Uterus (tissue), 4 donors: ENCODE results near the gene AJM1. TPM values are rescaled to one million over a fixed set of nuclear protein-coding genes. Genes with fewer than 3 reads are reported as not detected.
"Not testable (repeated sequence)": the region's sequence is repeated elsewhere in the genome, so short reads cannot be mapped to it uniquely, and the experiment has no call there.

Source experiments
- DNase-seq, 2 donors: peaks; one replicate each; pipeline ENCODE4 v3.0.0-alpha.2; 2019 to 2020
- H3K27ac ChIP-seq, 2 donors: fragments of 200-600 bp; sonication (generic); 1 replicate in 1 of 2; 2 replicates in 1 of 2; pipeline ENCODE4 v1.5.1; 2016 to 2018
- H3K27me3 ChIP-seq, 2 donors: fragments of 200-600 bp; sonication (generic); one replicate each; pipeline ENCODE4 v1.5.1; 2018 to 2019; ENCODE audit warnings: control low read depth in 1 of 2
- H3K36me3 ChIP-seq, 2 donors: fragments of 200-600 bp; sonication (generic); one replicate each; pipeline ENCODE4 v1.5.1; 2019; ENCODE audit warnings: control low read depth in 1 of 2
- H3K4me1 ChIP-seq, 2 donors: fragments of 200-600 bp; sonication (generic); one replicate each; pipeline ENCODE4 v1.5.1; 2018 to 2019; ENCODE audit warnings: control low read depth in 1 of 2
- H3K4me3 ChIP-seq, 2 donors: fragments of 200-600 bp; sonication (generic); 1 replicate in 1 of 2; 2 replicates in 1 of 2; pipeline ENCODE4 v1.5.1; 2018 to 2019; ENCODE audit warnings: mild to moderate bottlenecking in 1 of 2
- H3K9me3 ChIP-seq, 2 donors: fragments of 200-600 bp; sonication (generic); one replicate each; pipeline ENCODE4 v1.5.1; 2019; ENCODE audit warnings: control low read depth in 1 of 2
- POLR2A ChIP-seq, 2 donors: fragments of 450-650 bp; IDR thresholded peaks; one replicate each; pipeline ENCODE4 v1.6.1; 2016; ENCODE audit warnings: antibody characterized with exemption in 2 of 2, mild to moderate bottlenecking in 1 of 2, moderate library complexity in 1 of 2
- intact Hi-C: fragments of 100-400 bp; cut with DNase I; formaldehyde crosslinking; loops from one replicate; pipeline ENCODE4 v1.15.1; 2023; ENCODE audit warnings: low total_unique reads
- total RNA-seq, 4 donors: library from RNA; depleted of rRNA in 3 of 4; stranded (reverse); fragments of >200 nt in 3 of 4; gene quantifications; one replicate each; pipeline versions ENCODE4 v1.1.0 to v1.2.4, GENCODE V29; 2014 to 2023
- TF ChIP-seq, protein P1 (sequence below), 4 experiments: fragments of 200-600 bp in 2 of 4; fragments of 450-650 bp in 2 of 4; sonication (generic) in 2 of 4; IDR thresholded peaks; one replicate each; pipeline ENCODE4 v1.5.1; 2016 to 2019; ENCODE audit warnings: antibody characterized with exemption in 4 of 4, mild to moderate bottlenecking in 2 of 4, moderate library complexity in 1 of 4
- donor health status: DM: yes; HTN: yes; CAD: no.

AJM1 gene
- total RNA-seq, 4 donors from 2014 or later: 1.3 to 3.6 (median 3.6) TPM; not detected in 1

DNA sequence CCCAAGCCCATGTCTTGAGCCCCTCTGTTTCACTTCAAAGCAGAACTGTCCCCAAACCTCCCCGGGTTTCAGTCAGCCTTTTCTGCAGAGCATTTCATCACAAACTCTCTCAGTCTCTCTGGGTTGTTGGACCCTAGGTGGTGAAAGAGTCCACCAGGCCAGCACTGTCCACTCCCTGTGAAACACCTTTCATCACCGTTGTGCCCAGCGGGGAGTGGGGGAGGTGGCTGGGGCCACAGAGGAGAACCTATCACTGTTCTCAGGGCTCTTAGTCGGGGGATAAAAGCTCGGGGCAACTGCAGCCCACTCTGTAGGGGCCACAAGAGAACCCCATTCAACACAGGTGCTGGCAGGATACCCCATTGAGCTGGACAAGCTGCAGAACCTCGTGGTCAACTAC lies 40.0 kb upstream of the AJM1 start:
- TF ChIP-seq POLR2A (IDR thresholded peaks at IDR 0.05): no peak
- TF ChIP-seq, protein P1, sequence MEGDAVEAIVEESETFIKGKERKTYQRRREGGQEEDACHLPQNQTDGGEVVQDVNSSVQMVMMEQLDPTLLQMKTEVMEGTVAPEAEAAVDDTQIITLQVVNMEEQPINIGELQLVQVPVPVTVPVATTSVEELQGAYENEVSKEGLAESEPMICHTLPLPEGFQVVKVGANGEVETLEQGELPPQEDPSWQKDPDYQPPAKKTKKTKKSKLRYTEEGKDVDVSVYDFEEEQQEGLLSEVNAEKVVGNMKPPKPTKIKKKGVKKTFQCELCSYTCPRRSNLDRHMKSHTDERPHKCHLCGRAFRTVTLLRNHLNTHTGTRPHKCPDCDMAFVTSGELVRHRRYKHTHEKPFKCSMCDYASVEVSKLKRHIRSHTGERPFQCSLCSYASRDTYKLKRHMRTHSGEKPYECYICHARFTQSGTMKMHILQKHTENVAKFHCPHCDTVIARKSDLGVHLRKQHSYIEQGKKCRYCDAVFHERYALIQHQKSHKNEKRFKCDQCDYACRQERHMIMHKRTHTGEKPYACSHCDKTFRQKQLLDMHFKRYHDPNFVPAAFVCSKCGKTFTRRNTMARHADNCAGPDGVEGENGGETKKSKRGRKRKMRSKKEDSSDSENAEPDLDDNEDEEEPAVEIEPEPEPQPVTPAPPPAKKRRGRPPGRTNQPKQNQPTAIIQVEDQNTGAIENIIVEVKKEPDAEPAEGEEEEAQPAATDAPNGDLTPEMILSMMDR (IDR thresholded peaks at IDR 0.05): no peak
- Histone ChIP-seq H3K27me3 (peaks cover 17 to 32% of the 10 kb centered on the region in 2 donors), H3K9me3 (no peaks in the 10 kb centered on the region), H3K4me1 (peaks cover 0 to 17% of the 10 kb centered on the region in 2 donors), H3K4me3 (no peak overlapping the region), H3K36me3 (no peaks in the 10 kb centered on the region), H3K27ac (no peak overlapping the region)
- no peak for DNase-seq
- intact Hi-C loops: no loop called here

DNA sequence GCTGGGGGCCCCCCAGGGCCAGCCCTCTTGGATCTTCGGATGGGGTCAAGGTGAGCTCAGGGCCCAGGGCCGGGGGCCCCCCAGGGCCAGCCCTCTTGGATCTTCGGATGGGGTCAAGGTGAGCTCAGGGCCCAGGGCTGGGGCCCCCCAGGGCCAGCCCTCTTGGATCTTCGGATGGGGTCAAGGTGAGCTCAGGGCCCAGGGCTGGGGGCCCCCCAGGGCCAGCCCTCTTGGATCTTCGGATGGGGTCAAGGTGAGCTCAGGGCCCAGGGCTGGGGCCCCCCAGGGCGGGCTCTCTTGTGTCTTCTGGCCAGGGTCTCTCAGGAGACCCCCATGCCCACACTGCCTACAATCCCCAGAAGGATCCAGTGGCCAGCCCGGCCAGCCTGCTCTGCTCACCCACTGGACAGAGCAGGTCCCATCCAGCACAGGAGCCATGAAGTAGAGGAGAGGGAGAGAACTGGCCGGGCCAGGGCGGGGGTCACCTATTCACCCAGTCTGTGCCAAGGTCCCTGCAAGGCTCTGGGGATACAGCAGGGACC lies 39.2 kb upstream of the AJM1 start:
- peaks cover 0 to 17% of the 10 kb centered on the region in 2 donors for H3K4me1 ChIP-seq
- H3K36me3 ChIP-seq, H3K9me3 ChIP-seq, H3K27ac ChIP-seq, H3K4me3 ChIP-seq, intact Hi-C loops, DNase-seq: not testable (repeated sequence)
- H3K27me3 ChIP-seq: peaks cover 17 to 32% of the 10 kb centered on the region in 2 donors

DNA sequence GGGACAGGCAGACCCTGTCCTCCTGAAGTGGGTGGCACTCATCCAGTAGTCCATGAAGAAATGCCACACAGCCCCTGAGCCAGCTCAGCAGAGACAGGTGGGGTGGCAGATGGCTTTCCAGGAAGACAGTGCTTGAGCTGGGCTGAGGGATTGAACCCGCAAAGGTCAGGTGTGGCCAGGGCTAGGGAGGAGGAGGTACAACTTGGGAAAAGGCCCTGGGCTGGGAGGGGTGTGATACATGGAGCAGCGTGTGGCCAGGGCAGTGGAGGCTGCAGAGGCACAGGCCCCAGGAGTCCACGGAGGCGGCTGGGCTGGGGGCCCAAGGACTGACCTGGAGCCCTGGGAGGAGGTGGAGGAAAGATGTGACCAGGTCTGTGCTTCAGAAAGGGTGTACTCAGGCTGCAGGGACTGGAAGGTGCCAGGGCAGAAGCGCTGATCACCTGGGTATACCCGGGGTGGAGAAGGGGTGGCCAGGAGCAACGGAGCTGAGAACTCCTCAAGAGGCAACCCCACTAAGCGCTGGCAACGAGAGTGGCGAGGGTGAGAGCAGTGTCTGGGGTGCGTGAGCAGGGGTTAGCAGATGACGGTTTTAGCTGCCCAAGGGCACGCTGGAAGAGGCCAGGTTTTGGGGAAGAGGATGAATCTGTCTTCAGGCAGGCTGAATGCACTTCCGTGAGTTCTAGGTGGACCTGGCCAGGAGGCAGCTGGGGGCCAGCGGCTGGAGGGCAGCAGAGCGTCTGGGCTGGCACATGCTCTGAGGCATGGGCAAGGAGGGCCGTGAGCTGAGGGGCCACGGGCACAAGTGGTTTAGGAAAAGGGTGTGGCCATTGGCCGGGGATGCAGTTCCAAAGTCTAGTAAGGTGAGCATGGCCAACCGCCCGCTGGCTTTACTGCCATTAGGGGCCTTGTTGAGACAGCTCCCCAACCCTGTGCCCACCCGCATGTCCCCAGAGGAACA lies 38.4 kb upstream of the AJM1 start:
- TF ChIP-seq, protein P1 (IDR thresholded peaks at IDR 0.05): no peak
- no peak for TF ChIP-seq POLR2A (IDR thresholded peaks at IDR 0.05)
- DNase-seq: no peak
- intact Hi-C loops: no loop called here
- Histone ChIP-seq H3K4me3 (no peak overlapping the region), H3K4me1 (peaks cover 0 to 19% of the 10 kb centered on the region in 2 donors), H3K27me3 (peaks cover 16 to 29% of the 10 kb centered on the region in 2 donors), H3K36me3 (no peaks in the 10 kb centered on the region), H3K27ac (no peak overlapping the region), H3K9me3 (no peaks in the 10 kb centered on the region)

DNA sequence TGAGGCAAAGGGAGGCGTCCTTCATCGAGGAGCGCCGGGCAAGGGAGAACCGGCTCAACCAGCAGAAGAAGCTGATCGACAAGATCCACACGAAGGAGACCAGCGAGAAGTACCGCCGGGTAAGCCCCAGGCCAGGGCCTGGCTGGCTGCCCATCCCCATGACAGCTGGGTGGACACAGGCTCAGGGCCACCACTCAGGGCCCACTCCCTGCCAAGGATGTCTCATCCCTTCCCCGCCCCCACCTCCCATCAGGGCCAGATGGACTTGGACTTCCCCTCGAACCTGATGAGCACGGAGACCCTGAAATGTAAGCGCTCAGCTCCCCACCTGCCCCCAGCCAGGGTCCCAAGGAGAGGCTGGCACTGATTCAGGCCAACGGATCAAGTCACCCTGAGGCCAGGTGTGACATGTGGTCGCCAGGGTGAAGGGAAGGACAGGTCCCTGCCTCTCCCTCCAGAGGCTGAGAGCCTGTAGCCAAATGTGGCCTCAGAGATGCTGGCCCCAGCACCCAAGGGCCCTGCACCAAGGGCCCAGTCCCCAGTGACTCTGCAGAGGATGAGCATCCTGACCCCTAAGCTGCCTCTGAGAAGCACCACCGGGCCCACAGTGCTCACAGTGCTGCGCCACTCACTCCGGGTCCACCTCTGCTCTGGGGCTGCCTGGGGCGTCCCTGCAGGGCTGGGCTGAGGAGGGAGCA lies 37.6 kb upstream of the AJM1 start:
- TF ChIP-seq, protein P1 (IDR thresholded peaks at IDR 0.05): no peak
- no peak for TF ChIP-seq POLR2A (IDR thresholded peaks at IDR 0.05)
- Histone ChIP-seq H3K36me3 (no peaks in the 10 kb centered on the region), H3K27ac (no peak overlapping the region), H3K4me3 (no peak overlapping the region), H3K27me3 (peaks cover 8 to 23% of the 10 kb centered on the region in 2 donors), H3K4me1 (peaks cover 0 to 23% of the 10 kb centered on the region in 2 donors), H3K9me3 (no peaks in the 10 kb centered on the region)
- intact Hi-C loops: no loop called here
- no peak for DNase-seq

DNA sequence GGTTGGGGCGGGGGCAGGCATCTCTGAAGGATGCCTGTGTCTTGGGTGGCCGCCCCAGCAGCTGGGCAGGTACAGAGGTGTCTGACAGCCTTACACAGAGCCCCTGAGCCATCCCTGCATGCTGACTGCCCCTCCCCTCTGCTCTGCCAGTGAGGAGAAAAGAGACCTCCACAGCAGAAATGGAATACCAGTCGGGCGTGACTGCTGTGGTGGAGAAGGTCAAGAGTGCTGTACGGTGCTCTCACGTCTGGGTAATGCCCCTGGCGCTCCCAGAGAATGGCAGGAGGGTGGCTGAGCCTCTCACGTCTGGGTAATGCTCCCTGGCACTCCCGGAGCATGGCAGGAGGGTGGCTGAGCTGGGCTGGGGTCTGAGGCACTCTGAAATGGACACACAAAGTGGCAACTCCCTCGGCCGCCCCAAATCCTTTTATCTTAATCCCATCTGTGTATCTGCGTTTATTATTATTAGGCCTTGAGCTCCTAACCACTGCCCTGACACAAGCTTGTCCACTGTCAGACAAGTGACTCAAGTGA lies 37.0 kb upstream of the AJM1 start:
- no peak for DNase-seq
- H3K4me3 ChIP-seq: no peak overlapping the region
- no peak overlapping the region for H3K27ac ChIP-seq
- H3K9me3 ChIP-seq: no peaks in the 10 kb centered on the region
- H3K27me3 ChIP-seq: peaks cover 2 to 19% of the 10 kb centered on the region in 2 donors
- no peaks in the 10 kb centered on the region for H3K36me3 ChIP-seq
- intact Hi-C loops: no loop called here
- peaks cover 0 to 22% of the 10 kb centered on the region in 2 donors for H3K4me1 ChIP-seq
- TF ChIP-seq POLR2A (IDR thresholded peaks at IDR 0.05): no peak
- TF ChIP-seq, protein P1 (IDR thresholded peaks at IDR 0.05): no peak
